MCF 10A (cell line): ENCODE measurements around the gene TPP2. TPM values are rescaled to one million over a fixed set of nuclear protein-coding genes. Genes with fewer than 3 reads are reported as not detected.
A peak's percentile ranks its signal among the peaks of the same experiment; 100 is the strongest.

Source experiments
- BruUV-seq: library from RNA; stranded (reverse); fragments of 400-500 nt; replicated peaks from 2 replicates; lab custom pipeline; 2021; lab: Mats Ljungman, UMichigan
- CTCF ChIA-PET: fragments of 300-600 bp; sonication (Branson Sonifier 250); formaldehyde crosslinking; extraction: SDS; loops from one replicate; lab custom pipeline; 2021; ENCODE audit warnings: antibody characterized with exemption, inconsistent platforms; lab: Yijun Ruan, JAX
- POLR2A ChIA-PET: fragments of 300-600, 350-650 bp; sonication (Branson Sonifier 250); formaldehyde crosslinking; extraction: SDS; loops from one replicate; lab custom pipeline; 2020; ENCODE audit warnings: antibody characterized with exemption, inconsistent platforms; lab: Yijun Ruan, JAX
- DNase-seq: peaks from one replicate; pipeline ENCODE4 v3.0.0-alpha.2; 2018; ENCODE audit not compliant: unreplicated experiment
- H3K27ac Mint-ChIP-seq: one replicate; pipeline ENCODE4 v1.8.0; 2022; ENCODE audit warnings: mild to moderate bottlenecking, low read depth, mixed read lengths; ENCODE audit not compliant: unreplicated experiment
- H3K27me3 Mint-ChIP-seq: one replicate; pipeline ENCODE4 v1.8.0; 2022; ENCODE audit warnings: mixed read lengths; ENCODE audit not compliant: insufficient read depth, unreplicated experiment
- H3K36me3 Mint-ChIP-seq: one replicate; pipeline ENCODE4 v1.8.0; 2022; ENCODE audit warnings: mild to moderate bottlenecking, moderate library complexity, mixed read lengths; ENCODE audit not compliant: insufficient read depth, unreplicated experiment
- H3K4me1 Mint-ChIP-seq: one replicate; pipeline ENCODE4 v1.8.0; 2022; ENCODE audit warnings: mixed read lengths; ENCODE audit not compliant: insufficient read depth, unreplicated experiment
- H3K4me3 Mint-ChIP-seq: one replicate; pipeline ENCODE4 v1.8.0; 2022; ENCODE audit warnings: mild to moderate bottlenecking, moderate library complexity, mixed read lengths; ENCODE audit not compliant: unreplicated experiment
- H3K9me3 Mint-ChIP-seq: one replicate; pipeline ENCODE4 v1.8.0; 2022; ENCODE audit warnings: mixed read lengths; ENCODE audit not compliant: unreplicated experiment
- intact Hi-C: fragments of 100-400 bp; cut with micrococcal nuclease; formaldehyde crosslinking; loops from 2 replicates; pipeline ENCODE4 v1.14.1; 2022
- total RNA-seq: library from RNA; stranded (reverse); gene quantifications from 2 replicates; pipeline ENCODE4 v1.2.3, GENCODE V29; 2022
- TF ChIP-seq, protein P1 (sequence below): fragments of 200-600 bp; IDR thresholded peaks from one replicate; pipeline ENCODE4 v1.8.0; 2022; ENCODE audit warnings: antibody characterized with exemption, mild to moderate bottlenecking; ENCODE audit not compliant: unreplicated experiment

Gene TPP2
- total RNA-seq, 1 experiment from 2014 or later, result 44.2 TPM

DNA sequence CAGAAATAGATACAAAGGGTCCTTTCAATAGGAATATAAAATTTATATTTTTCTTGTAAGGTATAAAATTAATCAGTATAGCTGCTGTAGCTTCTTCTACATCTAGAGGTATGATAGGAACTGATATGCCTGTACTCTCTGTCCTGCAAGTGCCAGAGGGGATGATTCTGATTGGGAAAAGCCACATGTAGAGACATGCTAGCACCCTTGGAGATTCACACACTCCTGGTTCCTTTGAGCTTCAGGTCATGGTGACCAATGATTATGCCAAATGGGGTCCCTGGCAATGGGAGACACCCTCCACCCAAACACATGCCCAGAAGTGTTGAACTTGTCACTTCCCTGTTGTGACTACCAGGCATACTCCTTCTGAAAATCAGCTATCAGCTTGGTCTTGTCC lies 112.8 kb downstream of the TPP2 start:
- CTCF ChIA-PET, result interaction anchor here (0.6 to 9.3 kb wide), 3 partner anchors 15 to 136 kb away, joined by 3 to 52 read pairs (median 4); partner anchors contain the start of gene ERCC5

DNA sequence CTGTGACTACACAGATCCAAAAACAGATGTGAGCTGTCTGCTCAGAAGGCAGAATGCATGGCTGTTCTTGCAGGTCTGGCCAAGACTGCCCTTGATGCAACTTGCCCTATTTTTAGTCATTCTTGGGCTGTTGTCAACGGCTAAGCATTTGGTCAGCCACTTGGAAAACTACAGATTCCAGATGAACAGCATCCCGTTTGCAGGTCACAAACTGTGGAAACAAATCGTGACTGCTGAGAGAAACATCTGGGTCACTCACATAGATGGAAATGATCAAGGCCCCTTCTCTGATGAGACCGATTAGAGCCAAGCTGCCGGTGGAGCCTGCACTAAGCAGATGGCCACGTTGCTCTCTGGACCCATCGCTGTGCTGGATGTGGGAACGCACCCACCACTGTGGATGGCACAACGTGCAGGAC lies 113.5 kb downstream of the TPP2 start:
- intact Hi-C loops, result no loop called here
- TF ChIP-seq, protein P1, sequence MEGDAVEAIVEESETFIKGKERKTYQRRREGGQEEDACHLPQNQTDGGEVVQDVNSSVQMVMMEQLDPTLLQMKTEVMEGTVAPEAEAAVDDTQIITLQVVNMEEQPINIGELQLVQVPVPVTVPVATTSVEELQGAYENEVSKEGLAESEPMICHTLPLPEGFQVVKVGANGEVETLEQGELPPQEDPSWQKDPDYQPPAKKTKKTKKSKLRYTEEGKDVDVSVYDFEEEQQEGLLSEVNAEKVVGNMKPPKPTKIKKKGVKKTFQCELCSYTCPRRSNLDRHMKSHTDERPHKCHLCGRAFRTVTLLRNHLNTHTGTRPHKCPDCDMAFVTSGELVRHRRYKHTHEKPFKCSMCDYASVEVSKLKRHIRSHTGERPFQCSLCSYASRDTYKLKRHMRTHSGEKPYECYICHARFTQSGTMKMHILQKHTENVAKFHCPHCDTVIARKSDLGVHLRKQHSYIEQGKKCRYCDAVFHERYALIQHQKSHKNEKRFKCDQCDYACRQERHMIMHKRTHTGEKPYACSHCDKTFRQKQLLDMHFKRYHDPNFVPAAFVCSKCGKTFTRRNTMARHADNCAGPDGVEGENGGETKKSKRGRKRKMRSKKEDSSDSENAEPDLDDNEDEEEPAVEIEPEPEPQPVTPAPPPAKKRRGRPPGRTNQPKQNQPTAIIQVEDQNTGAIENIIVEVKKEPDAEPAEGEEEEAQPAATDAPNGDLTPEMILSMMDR, result no peak
- POLR2A ChIA-PET, result interaction anchor here (0.6 to 1.2 kb wide), 3 partner anchors 9 to 107 kb away, joined by 3 read pairs; no protein-coding TSS in a partner anchor
- no TSS peak for BruUV-seq
- Mint-ChIP-seq H3K4me3 (no peak overlapping the region), H3K27ac (no peak overlapping the region), H3K9me3 (no peaks in the 10 kb centered on the region), H3K27me3 (no peaks in the 10 kb centered on the region), H3K4me1 (peaks cover 24% of the 10 kb centered on the region), H3K36me3 (no peaks in the 10 kb centered on the region)
- CTCF ChIA-PET, result interaction anchor here (1.2 to 9.3 kb wide), 2 partner anchors 15 to 57 kb away, joined by 4 to 52 read pairs; no protein-coding TSS in a partner anchor
- DNase-seq, result no peak

More for the DNA sequence above, 112.8 kb downstream of the TPP2 start:
- TF ChIP-seq, protein P1, result no peak
- intact Hi-C loops, result no loop called here
- Mint-ChIP-seq H3K4me3 (no peak overlapping the region), H3K4me1 (peaks cover 31% of the 10 kb centered on the region), H3K27me3 (no peaks in the 10 kb centered on the region), H3K27ac (no peak overlapping the region), H3K9me3 (no peaks in the 10 kb centered on the region), H3K36me3 (no peaks in the 10 kb centered on the region)
- BruUV-seq, result no TSS peak
- POLR2A ChIA-PET, result interaction anchor here (0.6 to 0.8 kb wide), 2 partner anchors 10 to 113 kb away, joined by 3 read pairs; no protein-coding TSS in a partner anchor
- DNase-seq, result no peak

DNA sequence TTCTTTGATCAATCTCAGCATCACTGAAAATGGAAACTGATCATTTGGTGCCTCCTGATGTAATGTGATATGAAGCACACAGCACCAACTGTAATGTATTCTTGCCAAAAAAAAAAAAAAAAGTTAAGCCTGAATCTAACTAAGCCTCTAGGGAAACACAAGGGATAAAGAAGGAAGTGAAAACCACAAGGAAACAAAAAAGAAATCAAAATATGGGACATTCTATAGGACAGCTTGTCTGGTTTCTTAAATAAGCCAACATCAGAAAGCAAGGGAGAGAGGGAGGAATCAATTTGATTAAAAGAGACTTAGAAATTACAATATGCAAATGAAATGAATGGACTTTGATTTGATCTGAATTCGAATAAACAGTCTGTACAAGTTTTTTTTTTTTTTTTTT lies 118.7 kb downstream of the TPP2 start:
- H3K27ac Mint-ChIP-seq, result peak overlapping the region; percentile 40
- no peak for DNase-seq
- peaks cover 9% of the 10 kb centered on the region for H3K4me1 Mint-ChIP-seq
- CTCF ChIA-PET, result interaction anchor here (0.5 to 0.9 kb wide), 5 partner anchors 9 to 194 kb away, joined by 3 to 7 read pairs (median 3); no protein-coding TSS in a partner anchor
- H3K27me3 Mint-ChIP-seq, result no peaks in the 10 kb centered on the region
- POLR2A ChIA-PET, result no interaction called here
- H3K4me3 Mint-ChIP-seq, result no peak overlapping the region
- intact Hi-C loops, result no loop called here
- no peaks in the 10 kb centered on the region for H3K9me3 Mint-ChIP-seq
- no peaks in the 10 kb centered on the region for H3K36me3 Mint-ChIP-seq
- no TSS peak for BruUV-seq
- TF ChIP-seq, protein P1, result no peak

DNA sequence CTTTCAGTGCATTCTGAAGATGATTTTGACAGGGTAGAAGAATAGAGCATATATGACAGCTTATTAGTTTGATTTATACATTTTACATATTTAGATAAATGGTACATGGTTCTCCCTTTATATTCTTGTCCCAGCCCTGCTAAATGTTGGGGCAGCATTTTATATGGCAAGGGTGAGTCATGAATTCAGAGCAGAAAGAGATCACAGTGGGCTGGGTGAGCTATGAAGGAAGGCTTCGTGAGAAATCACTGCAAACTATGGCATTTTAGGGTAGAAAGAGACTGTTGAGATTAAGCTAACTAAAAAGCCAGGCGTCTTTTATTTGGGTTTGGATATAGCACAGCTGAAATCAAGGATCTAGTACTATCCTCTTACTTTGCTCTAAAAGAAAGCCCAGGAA lies 122.0 kb downstream of the TPP2 start:
- H3K4me1 Mint-ChIP-seq, result peaks cover 9% of the 10 kb centered on the region
- H3K9me3 Mint-ChIP-seq, result no peaks in the 10 kb centered on the region
- no peaks in the 10 kb centered on the region for H3K27me3 Mint-ChIP-seq
- TF ChIP-seq, protein P1, result no peak
- BruUV-seq, result no TSS peak
- ChIA-PET CTCF (interaction anchor here (0.6 to 2.4 kb wide), 6 partner anchors 11 to 231 kb away, joined by 3 to 6 read pairs (median 4); no protein-coding TSS in a partner anchor), POLR2A (interaction anchor here (0.6 to 2.4 kb wide), 4 partner anchors 9 to 127 kb away, joined by 3 to 11 read pairs (median 4); partner anchors contain the start of genes ERCC5 and TPP2)
- intact Hi-C loops, result no loop called here
- no peaks in the 10 kb centered on the region for H3K36me3 Mint-ChIP-seq
- no peak overlapping the region for H3K4me3 Mint-ChIP-seq
- no peak for DNase-seq
- no peak overlapping the region for H3K27ac Mint-ChIP-seq
